Brain microvascular endothelial cell (primary cell): ENCODE results near the gene TPST2.
"Not testable (repeated sequence)": the region's sequence is repeated elsewhere in the genome, so short reads cannot be mapped to it uniquely, and the experiment has no call there.

Experiments used
- DNase-seq: peaks from one replicate; pipeline ENCODE4 v3.0.0-alpha.2; 2020
- H3K27ac ChIP-seq: fragments of 250-450 bp; sonication (Bioruptor Pico); 2 replicates; pipeline ENCODE4 v1.5.1; 2020; ENCODE audit warnings: mild to moderate bottlenecking, moderate library complexity
- H3K27me3 ChIP-seq: fragments of 250-450 bp; sonication (Bioruptor Pico); replicated peaks from 2 replicates; pipeline ENCODE4 v1.5.1; 2020; ENCODE audit warnings: mild to moderate bottlenecking
- H3K36me3 ChIP-seq: fragments of 250-450 bp; sonication (Bioruptor Pico); replicated peaks from 2 replicates; pipeline ENCODE4 v1.5.1; 2020; ENCODE audit warnings: mild to moderate bottlenecking
- H3K4me3 ChIP-seq: 2 replicates; pipeline ENCODE4 v1.5.1; 2011; ENCODE audit warnings: low read depth, mild to moderate bottlenecking, control low read depth, low read length, moderate library complexity
- in situ Hi-C: cut with HindIII; loops from 2 replicates; pipeline ENCODE4 v1.10.0; 2017; ENCODE audit warnings: low sequenced_read_pairs, low pct_ligation_motif_present
- TF ChIP-seq, protein P1 (sequence below): IDR thresholded peaks from 2 replicates; pipeline ENCODE4 v1.5.1; 2011; ENCODE audit warnings: low read depth, mild to moderate bottlenecking, moderate library complexity, low read length, control low read depth, inconsistent platforms; ENCODE audit errors: missing control alignments

The TPST2 gene

DNA sequence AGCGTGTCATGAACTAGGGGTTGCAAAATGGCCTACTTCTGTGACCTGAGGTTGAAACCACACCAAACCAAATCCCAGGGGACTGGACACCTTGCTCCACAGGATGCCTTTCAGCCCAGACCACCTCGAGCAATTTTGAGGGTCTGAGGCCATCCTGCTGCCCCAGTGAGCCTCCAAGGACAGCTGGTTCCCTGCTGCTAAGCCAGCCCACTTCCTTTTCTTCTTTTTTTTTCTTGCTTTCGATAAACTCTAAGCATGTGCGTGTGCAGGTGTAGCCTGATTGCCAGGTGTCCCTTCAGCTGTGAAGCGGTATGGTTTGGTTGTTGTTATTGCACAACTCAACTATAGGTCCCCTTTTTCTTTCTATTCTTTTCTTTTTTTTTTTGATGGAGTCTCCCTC lies 25.2 kb upstream of the TPST2 start:
- Histone ChIP-seq H3K4me3 (no peak overlapping the region), H3K36me3 (no peaks in the 10 kb centered on the region), H3K27ac (no peak overlapping the region), H3K27me3 (no peaks in the 10 kb centered on the region)
- TF ChIP-seq, protein P1, sequence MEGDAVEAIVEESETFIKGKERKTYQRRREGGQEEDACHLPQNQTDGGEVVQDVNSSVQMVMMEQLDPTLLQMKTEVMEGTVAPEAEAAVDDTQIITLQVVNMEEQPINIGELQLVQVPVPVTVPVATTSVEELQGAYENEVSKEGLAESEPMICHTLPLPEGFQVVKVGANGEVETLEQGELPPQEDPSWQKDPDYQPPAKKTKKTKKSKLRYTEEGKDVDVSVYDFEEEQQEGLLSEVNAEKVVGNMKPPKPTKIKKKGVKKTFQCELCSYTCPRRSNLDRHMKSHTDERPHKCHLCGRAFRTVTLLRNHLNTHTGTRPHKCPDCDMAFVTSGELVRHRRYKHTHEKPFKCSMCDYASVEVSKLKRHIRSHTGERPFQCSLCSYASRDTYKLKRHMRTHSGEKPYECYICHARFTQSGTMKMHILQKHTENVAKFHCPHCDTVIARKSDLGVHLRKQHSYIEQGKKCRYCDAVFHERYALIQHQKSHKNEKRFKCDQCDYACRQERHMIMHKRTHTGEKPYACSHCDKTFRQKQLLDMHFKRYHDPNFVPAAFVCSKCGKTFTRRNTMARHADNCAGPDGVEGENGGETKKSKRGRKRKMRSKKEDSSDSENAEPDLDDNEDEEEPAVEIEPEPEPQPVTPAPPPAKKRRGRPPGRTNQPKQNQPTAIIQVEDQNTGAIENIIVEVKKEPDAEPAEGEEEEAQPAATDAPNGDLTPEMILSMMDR, result no peak
- no peak for DNase-seq
- in situ Hi-C loops, result no loop called here

DNA sequence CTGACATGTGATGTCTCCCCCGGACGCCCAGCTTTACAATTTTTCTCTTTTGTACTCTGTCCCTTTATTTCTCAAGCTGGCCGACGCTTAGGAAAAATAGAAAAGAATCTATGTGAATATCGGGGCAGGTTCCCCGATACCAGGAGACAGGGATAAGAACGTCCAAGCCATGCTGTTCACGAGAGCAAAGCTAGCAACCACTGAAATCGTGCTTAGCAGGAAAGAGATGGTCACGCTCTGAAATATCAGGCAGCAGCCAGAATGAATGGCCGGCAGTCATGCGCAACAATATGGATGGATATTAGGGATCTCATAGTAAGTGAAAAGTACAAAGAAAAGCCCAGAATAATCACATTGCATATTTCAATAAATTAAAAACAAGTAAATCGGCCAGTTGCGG lies 24.4 kb upstream of the TPST2 start:
- H3K27me3 ChIP-seq, result no peaks in the 10 kb centered on the region
- in situ Hi-C loops, result no loop called here
- no peak overlapping the region for H3K4me3 ChIP-seq
- no peak for DNase-seq
- no peak overlapping the region for H3K27ac ChIP-seq
- TF ChIP-seq, protein P1, result no peak
- no peaks in the 10 kb centered on the region for H3K36me3 ChIP-seq

DNA sequence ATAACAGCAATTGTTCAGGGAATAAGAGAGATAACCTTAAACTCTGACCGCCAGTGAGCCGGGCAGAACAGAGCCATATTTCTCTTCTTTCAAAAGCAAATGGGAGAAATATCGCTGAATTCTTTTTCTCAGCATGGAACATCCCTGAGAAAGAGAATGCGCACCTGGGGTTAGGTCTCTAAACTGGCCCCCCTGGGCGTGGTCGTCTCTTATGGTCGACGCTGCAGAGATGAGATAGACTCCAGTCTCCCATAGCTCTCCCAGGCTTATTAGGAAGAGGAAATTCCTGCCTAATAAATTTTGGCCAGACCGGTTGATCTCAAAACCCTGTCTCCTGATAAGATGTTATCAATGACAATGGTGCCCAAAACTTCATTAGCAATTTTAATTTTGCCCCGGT lies 23.8 kb upstream of the TPST2 start:
- in situ Hi-C loops, H3K4me3 ChIP-seq, H3K27me3 ChIP-seq, H3K27ac ChIP-seq, H3K36me3 ChIP-seq, DNase-seq: not testable (repeated sequence)

DNA sequence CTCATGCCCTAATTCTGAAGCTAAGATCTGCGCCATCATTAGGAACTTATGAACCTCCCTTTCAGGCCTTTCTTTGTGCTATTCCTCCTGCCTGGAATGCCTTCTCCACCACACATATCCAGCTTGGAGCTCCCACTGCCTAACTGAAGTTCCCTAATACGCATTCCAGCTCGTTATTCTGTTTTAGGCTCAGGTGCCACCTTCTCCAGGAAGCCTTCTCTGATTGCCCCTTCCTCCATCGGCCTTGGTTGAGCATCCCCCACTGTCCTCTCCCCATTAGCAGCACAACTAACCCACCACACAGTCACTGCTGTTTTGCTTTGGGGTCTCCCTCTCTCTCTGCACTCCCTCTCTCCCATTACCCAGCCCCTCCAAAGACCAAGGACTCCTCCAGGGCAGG lies 22.7 kb upstream of the TPST2 start:
- no peak for DNase-seq
- no peaks in the 10 kb centered on the region for H3K36me3 ChIP-seq
- no peaks in the 10 kb centered on the region for H3K27me3 ChIP-seq
- TF ChIP-seq, protein P1, result no peak
- H3K4me3 ChIP-seq, result no peak overlapping the region
- in situ Hi-C loops, result no loop called here
- no peak overlapping the region for H3K27ac ChIP-seq

DNA sequence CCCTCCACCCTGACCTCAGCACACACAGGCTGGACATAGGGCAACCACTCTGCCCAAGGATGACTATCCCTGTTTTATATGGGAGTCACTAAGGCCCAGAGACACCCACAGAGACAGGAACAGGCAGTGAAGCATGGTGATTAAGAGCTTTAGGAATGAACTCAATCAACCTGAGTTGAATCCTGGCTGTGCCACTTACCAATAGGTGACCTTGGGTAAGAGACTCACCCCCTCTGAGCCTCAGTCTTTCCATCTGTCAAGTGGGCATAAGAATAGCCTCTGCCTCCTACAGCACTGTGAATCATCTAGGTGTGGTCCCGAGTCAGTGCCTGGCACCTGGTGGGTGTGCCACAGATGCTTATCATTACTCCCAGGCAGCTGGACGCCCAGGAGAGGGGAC lies 21.1 kb upstream of the TPST2 start:
- no peak overlapping the region for H3K4me3 ChIP-seq
- in situ Hi-C loops, result no loop called here
- DNase-seq, result no peak
- no peak overlapping the region for H3K27ac ChIP-seq
- H3K27me3 ChIP-seq, result no peaks in the 10 kb centered on the region
- H3K36me3 ChIP-seq, result no peaks in the 10 kb centered on the region
- TF ChIP-seq, protein P1, result no peak

DNA sequence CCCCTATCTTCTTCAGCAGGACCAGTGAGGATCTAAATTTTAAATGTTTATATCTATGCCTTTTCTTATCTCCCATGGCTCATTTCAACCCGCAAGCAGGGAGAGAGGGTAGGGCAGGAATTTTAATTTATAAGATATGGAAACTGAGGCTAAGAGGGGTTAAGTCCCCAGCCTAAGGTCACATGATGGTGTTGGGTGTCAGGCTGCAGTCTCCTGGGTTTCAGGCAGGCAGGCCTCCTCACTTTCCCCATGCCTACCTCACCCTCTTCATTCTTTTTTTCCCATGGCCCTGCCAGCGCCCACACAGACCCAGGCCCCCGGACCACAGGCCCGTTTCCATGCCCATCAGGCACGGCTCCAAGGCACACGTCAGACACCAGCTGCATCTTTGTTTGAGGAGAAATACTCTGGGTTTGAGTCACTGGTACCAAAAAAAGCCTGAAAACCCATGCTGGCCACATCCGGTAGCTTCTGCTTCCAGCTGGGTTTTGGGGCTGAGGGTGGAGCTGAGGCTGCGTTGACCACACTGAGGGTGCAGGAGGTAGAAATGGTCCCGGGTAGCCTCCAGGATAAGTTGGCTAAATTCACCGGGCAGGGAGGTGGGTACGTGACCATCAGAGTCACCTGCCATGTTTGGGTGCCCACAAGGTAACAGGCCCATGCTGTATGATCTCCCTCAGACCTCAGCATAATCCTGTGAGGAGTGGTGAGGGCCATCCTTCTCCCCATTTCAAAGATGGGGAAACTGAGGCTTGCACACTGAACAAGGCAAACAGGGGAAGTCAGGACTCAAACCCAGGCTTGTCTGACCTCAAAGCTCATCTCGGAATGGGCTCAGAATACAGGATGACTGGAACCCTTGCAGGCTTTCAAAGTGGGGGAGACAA lies 20.4 kb upstream of the TPST2 start:
- Histone ChIP-seq H3K27me3 (no peaks in the 10 kb centered on the region), H3K36me3 (no peaks in the 10 kb centered on the region), H3K27ac (peak overlapping the region; percentile 40), H3K4me3 (no peak overlapping the region)
- DNase-seq, result peak; percentile 89
- TF ChIP-seq, protein P1, result no peak
- in situ Hi-C loops, result no loop called here
